Trophoblast cell (in vitro differentiated cells and primary cell): ENCODE results near the gene GINS2.

Experiments used
- DNase-seq, 2 donors: peaks; one replicate each; pipeline ENCODE4 v3.0.0-alpha.2; 2016
- H2AFZ ChIP-seq: 2 replicates; pipeline ENCODE4 v1.6.1; 2013; ENCODE audit warnings: low read length, moderate library complexity, mild to moderate bottlenecking; ENCODE audit not compliant: insufficient read depth, poor library complexity
- H2AK5ac ChIP-seq: 2 replicates; pipeline ENCODE4 v1.6.1; 2013; ENCODE audit warnings: mild to moderate bottlenecking, low read length
- H2BK120ac ChIP-seq: 2 replicates; pipeline ENCODE4 v1.6.1; 2013; ENCODE audit warnings: low read length, mild to moderate bottlenecking, moderate library complexity; ENCODE audit not compliant: insufficient read depth, poor library complexity
- H2BK12ac ChIP-seq: 2 replicates; pipeline ENCODE4 v1.6.1; 2013; ENCODE audit warnings: mild to moderate bottlenecking, low read length, moderate library complexity
- H2BK5ac ChIP-seq: 2 replicates; pipeline ENCODE4 v1.6.1; 2013; ENCODE audit warnings: low read length, low read depth, moderate library complexity, mild to moderate bottlenecking; ENCODE audit not compliant: poor library complexity
- H3K14ac ChIP-seq: 2 replicates; pipeline ENCODE4 v1.6.1; 2013; ENCODE audit warnings: mild to moderate bottlenecking, low read length
- H3K18ac ChIP-seq: 2 replicates; pipeline ENCODE4 v1.6.1; 2013; ENCODE audit warnings: mild to moderate bottlenecking, low read length
- H3K23ac ChIP-seq: 2 replicates; pipeline ENCODE4 v1.6.1; 2013; ENCODE audit warnings: low read length
- H3K27ac ChIP-seq: 2 replicates; pipeline ENCODE4 v1.5.1; 2013; ENCODE audit warnings: low read depth, mild to moderate bottlenecking, inconsistent platforms, low read length, moderate library complexity
- H3K27me3 ChIP-seq: 2 replicates; pipeline ENCODE4 v1.6.1; 2013; ENCODE audit warnings: inconsistent platforms, mild to moderate bottlenecking, low read length, moderate library complexity; ENCODE audit not compliant: insufficient read depth
- H3K36me3 ChIP-seq, 2 experiments: 1 replicate in 1 of 2; 2 replicates in 1 of 2; pipeline ENCODE4 v1.6.1; 2013; ENCODE audit warnings: low read length in 2 of 2, mild to moderate bottlenecking in 2 of 2, moderate library complexity in 1 of 2; ENCODE audit not compliant: insufficient read depth in 2 of 2, control insufficient read depth in 1 of 2
- H3K4ac ChIP-seq: 2 replicates; pipeline ENCODE4 v1.6.1; 2013; ENCODE audit warnings: low read depth, mild to moderate bottlenecking, low read length, moderate library complexity
- H3K4me1 ChIP-seq, 2 experiments: 1 replicate in 1 of 2; 2 replicates in 1 of 2; pipeline ENCODE4 v1.6.1; 2013; ENCODE audit warnings: low read length in 2 of 2, mild to moderate bottlenecking in 2 of 2, moderate library complexity in 1 of 2; ENCODE audit not compliant: insufficient read depth in 2 of 2, control insufficient read depth in 1 of 2
- H3K4me2 ChIP-seq: 2 replicates; pipeline ENCODE4 v1.6.1; 2013; ENCODE audit warnings: inconsistent platforms, mild to moderate bottlenecking, low read length, moderate library complexity
- H3K4me3 ChIP-seq: 2 replicates; pipeline ENCODE4 v1.5.1; 2013; ENCODE audit warnings: mild to moderate bottlenecking, low read depth, low read length, inconsistent platforms
- H3K79me1 ChIP-seq: one replicate; pipeline ENCODE4 v1.6.1; 2013; ENCODE audit warnings: low read length
- H3K79me2 ChIP-seq: 2 replicates; pipeline ENCODE4 v1.6.1; 2013; ENCODE audit warnings: low read length, mild to moderate bottlenecking; ENCODE audit not compliant: control insufficient read depth, insufficient read depth, poor library complexity
- H3K9ac ChIP-seq: 2 replicates; pipeline ENCODE4 v1.6.1; 2013; ENCODE audit warnings: mild to moderate bottlenecking, low read length
- H3K9me3 ChIP-seq: 2 replicates; pipeline ENCODE4 v1.6.1; 2013; ENCODE audit warnings: low read depth, mild to moderate bottlenecking, control low read depth, inconsistent platforms, low read length; ENCODE audit not compliant: insufficient read depth
- H4K12ac ChIP-seq: 2 replicates; pipeline ENCODE4 v1.6.1; 2013; ENCODE audit warnings: low read depth, mild to moderate bottlenecking, low read length, moderate library complexity
- H4K8ac ChIP-seq: 2 replicates; pipeline ENCODE4 v1.6.1; 2013; ENCODE audit warnings: low read depth, mild to moderate bottlenecking, low read length, moderate library complexity
- H4K91ac ChIP-seq: one replicate; pipeline ENCODE4 v1.6.1; 2013; ENCODE audit warnings: low read depth, mild to moderate bottlenecking, low read length, moderate library complexity
- WGBS: extraction: QIAGEN DNeasy Blood & Tissue Kit; methylation state at CpG from one replicate; pipeline ENCODE4 v1.1.7; 2013; ENCODE audit warnings: missing lambda C conversion rate; ENCODE audit not compliant: insufficient read length, insufficient coverage; ENCODE audit errors: extremely low coverage; 5-methylcytosine and 5-hydroxymethylcytosine counted together

GINS2 gene

GRCh38 chr16:85716022-85716679 is 27.4 kb upstream of the GINS2 start:
- H3K9me3 ChIP-seq: peaks cover 6% of the 10 kb centered on the region
- H3K23ac ChIP-seq: no peak overlapping the region
- H3K4me3 ChIP-seq: no peak overlapping the region
- no peak overlapping the region for H2BK5ac ChIP-seq
- no peak overlapping the region for H4K91ac ChIP-seq
- H3K4ac ChIP-seq: no peak overlapping the region
- no peak overlapping the region for H2AK5ac ChIP-seq
- H2BK120ac ChIP-seq: no peak overlapping the region
- no peaks in the 10 kb centered on the region for H3K79me1 ChIP-seq
- WGBS: 86% methylated on average over 1 of the region's 9 CpGs
- H3K18ac ChIP-seq: no peak overlapping the region
- no peaks in the 10 kb centered on the region for H3K79me2 ChIP-seq
- no peak overlapping the region for H2AFZ ChIP-seq
- H3K27ac ChIP-seq: no peak overlapping the region
- no peak overlapping the region for H3K9ac ChIP-seq
- H3K4me2 ChIP-seq: no peak overlapping the region
- peaks cover 7% of the 10 kb centered on the region for H3K27me3 ChIP-seq
- H3K14ac ChIP-seq: no peak overlapping the region
- no peak overlapping the region for H4K8ac ChIP-seq
- H2BK12ac ChIP-seq: no peak overlapping the region
- no peak overlapping the region for H4K12ac ChIP-seq
- no peak for DNase-seq
- no peaks in the 10 kb centered on the region for H3K36me3 ChIP-seq
- no peaks in the 10 kb centered on the region for H3K4me1 ChIP-seq

GRCh38 chr16:85715169-85716021 is 26.6 kb upstream of the GINS2 start:
- no peak overlapping the region for H2BK5ac ChIP-seq
- no peak overlapping the region for H3K4me2 ChIP-seq
- H3K27me3 ChIP-seq: peaks cover 7% of the 10 kb centered on the region
- no peak overlapping the region for H3K18ac ChIP-seq
- no peak overlapping the region for H3K4me3 ChIP-seq
- peaks cover 6% of the 10 kb centered on the region for H3K9me3 ChIP-seq
- H4K12ac ChIP-seq: no peak overlapping the region
- H3K27ac ChIP-seq: no peak overlapping the region
- H2AFZ ChIP-seq: no peak overlapping the region
- H2AK5ac ChIP-seq: no peak overlapping the region
- H2BK120ac ChIP-seq: no peak overlapping the region
- H2BK12ac ChIP-seq: no peak overlapping the region
- H3K79me1 ChIP-seq: no peaks in the 10 kb centered on the region
- no peak overlapping the region for H3K14ac ChIP-seq
- H3K4ac ChIP-seq: no peak overlapping the region
- no peaks in the 10 kb centered on the region for H3K36me3 ChIP-seq
- H3K9ac ChIP-seq: no peak overlapping the region
- WGBS: no CpG with 5 or more reads among the region's 22 CpGs
- H3K23ac ChIP-seq: no peak overlapping the region
- no peaks in the 10 kb centered on the region for H3K79me2 ChIP-seq
- no peak overlapping the region for H4K91ac ChIP-seq
- DNase-seq: no peak
- no peak overlapping the region for H4K8ac ChIP-seq
- no peaks in the 10 kb centered on the region for H3K4me1 ChIP-seq

GRCh38 chr16:85712801-85713200 is 24.0 kb upstream of the GINS2 start:
- no peak overlapping the region for H3K4me2 ChIP-seq
- no peak overlapping the region for H3K18ac ChIP-seq
- H3K4me3 ChIP-seq: no peak overlapping the region
- no peak overlapping the region for H3K9ac ChIP-seq
- H2AK5ac ChIP-seq: no peak overlapping the region
- H3K14ac ChIP-seq: no peak overlapping the region
- H3K4ac ChIP-seq: no peak overlapping the region
- H2BK120ac ChIP-seq: no peak overlapping the region
- H3K9me3 ChIP-seq: peaks cover 6% of the 10 kb centered on the region
- H3K79me1 ChIP-seq: no peaks in the 10 kb centered on the region
- H4K12ac ChIP-seq: no peak overlapping the region
- DNase-seq: no peak
- no peak overlapping the region for H3K23ac ChIP-seq
- H2AFZ ChIP-seq: no peak overlapping the region
- WGBS: no CpG with 5 or more reads among the region's 9 CpGs
- H3K79me2 ChIP-seq: no peaks in the 10 kb centered on the region
- no peaks in the 10 kb centered on the region for H3K36me3 ChIP-seq
- no peak overlapping the region for H4K8ac ChIP-seq
- H3K27me3 ChIP-seq: peaks cover 7% of the 10 kb centered on the region
- no peak overlapping the region for H2BK5ac ChIP-seq
- no peaks in the 10 kb centered on the region for H3K4me1 ChIP-seq
- no peak overlapping the region for H4K91ac ChIP-seq
- H2BK12ac ChIP-seq: no peak overlapping the region
- H3K27ac ChIP-seq: no peak overlapping the region

- no peak overlapping the region for H3K4me3 ChIP-seq
- no peak overlapping the region for H3K4me2 ChIP-seq
- H3K18ac ChIP-seq: no peak overlapping the region
- H3K27ac ChIP-seq: no peak overlapping the region
- no peaks in the 10 kb centered on the region for H3K79me2 ChIP-seq
- H3K9me3 ChIP-seq: peaks cover 6% of the 10 kb centered on the region
- H4K91ac ChIP-seq: no peak overlapping the region
- H3K4ac ChIP-seq: no peak overlapping the region
- H2AFZ ChIP-seq: no peak overlapping the region
- no peak overlapping the region for H2BK12ac ChIP-seq
- H3K23ac ChIP-seq: no peak overlapping the region
- no peak for DNase-seq
- no CpG with 5 or more reads among the region's 6 CpGs for WGBS
- no peak overlapping the region for H2BK120ac ChIP-seq
- no peak overlapping the region for H4K8ac ChIP-seq
- no peaks in the 10 kb centered on the region for H3K36me3 ChIP-seq
- no peaks in the 10 kb centered on the region for H3K79me1 ChIP-seq
- H2BK5ac ChIP-seq: no peak overlapping the region
- no peak overlapping the region for H4K12ac ChIP-seq
- no peak overlapping the region for H2AK5ac ChIP-seq
- peaks cover 7% of the 10 kb centered on the region for H3K27me3 ChIP-seq
- H3K14ac ChIP-seq: no peak overlapping the region
- H3K9ac ChIP-seq: no peak overlapping the region
- no peaks in the 10 kb centered on the region for H3K4me1 ChIP-seq
Observed at GRCh38 chr16:85711982-85712587, 23.3 kb upstream of the GINS2 start.
